ENCODE measurements around the gene SRRM2.

Gene SRRM2

DNA sequence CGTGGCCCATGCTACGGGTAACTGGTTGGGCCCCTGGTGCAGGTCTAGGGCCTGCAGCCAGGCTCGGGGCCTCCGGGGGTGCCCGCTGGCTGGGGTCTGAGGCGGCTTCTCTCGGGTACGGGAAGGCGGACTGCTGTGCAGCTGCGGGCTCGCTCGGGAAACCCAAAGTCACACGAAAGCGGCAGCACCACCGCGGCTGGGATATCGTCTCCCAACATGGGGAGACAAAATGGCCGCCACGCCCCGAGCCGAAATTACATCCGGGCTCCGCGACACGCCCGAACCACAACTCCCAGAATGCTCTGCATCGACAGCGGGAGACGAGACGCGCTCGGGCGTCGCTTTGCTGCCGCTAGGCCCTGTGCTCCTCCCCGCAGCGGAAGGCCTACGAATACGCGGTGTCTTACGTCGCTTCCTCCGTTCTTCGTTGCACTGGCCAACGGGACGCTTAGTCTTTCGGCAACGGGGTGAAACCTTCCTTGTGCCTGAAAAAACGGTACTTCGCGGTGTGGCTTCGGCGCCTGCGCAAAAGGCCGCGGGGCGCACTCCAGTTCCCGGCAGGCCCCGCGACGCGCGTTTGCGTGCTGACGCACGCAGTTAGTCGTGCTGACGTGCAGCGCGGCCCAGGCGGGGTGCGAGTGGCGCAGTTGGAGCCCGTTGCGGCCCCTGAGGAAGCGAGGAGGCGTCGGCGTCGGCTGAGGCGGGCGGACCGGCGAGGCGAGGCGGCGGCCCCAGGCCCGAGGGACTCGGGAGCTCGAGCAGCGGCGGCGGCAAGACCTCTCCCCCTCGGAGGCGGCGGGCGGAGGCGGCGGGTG is at the start of gene SRRM2:
TSS of gene SRRM2 (plus strand) at position 604 of the 815 bp plus-strand sequence. CDS start 3,727 bp downstream, outside the sequence.
- DNase-seq (ENCODE audit: low read depth in 2 of 2): peak; percentile 88

DNA sequence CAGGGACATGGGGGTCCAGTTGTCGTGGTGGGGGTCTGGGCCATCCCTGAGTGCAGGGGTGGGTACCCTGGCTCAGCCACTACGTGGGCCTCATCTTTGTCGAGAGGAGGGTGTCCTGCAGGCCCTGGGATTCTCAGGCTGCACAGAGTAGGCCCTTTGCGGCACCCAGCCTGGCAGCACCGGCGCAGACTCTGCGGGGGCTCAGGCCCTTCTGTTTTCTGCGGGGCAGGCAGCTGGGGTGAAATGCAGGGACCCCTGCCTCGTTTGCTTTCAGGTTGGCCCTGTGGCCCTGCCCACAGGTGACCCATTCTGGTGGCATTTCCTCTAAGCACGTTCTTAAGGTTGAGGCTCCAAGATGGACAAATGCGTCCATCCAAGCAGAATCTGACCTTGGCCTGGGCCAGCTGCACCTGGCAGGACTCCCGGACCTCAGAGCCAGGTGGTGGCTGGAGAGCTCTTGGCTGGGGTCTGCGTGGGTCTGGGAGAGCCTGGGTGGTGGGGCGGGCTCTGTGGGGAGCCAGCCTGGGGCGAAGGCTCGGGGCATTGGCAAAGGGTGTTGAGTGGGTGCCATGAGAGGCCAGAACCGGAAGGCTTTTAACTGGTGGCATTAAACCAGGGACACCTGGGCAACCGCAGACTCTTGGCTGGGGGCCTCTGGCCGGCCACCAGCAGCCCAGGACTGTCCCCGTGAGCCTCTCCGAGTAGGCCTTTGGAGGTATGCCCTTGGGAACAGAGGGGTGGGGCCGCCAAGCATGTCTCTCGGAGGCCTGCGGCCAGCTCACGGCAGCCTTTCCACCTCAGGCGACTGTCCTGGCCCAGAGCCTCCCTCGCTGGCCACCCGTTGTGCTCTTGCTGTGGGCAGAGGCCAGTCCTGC is 49.3 kb upstream of the SRRM2 start:
- no peak for DNase-seq (ENCODE audit: low read depth in 2 of 2)

- DNase-seq (ENCODE audit: low read depth in 2 of 2): no peak
Measured at GRCh38 chr16:2704166-2704982, 48.1 kb upstream of the SRRM2 start.

DNA sequence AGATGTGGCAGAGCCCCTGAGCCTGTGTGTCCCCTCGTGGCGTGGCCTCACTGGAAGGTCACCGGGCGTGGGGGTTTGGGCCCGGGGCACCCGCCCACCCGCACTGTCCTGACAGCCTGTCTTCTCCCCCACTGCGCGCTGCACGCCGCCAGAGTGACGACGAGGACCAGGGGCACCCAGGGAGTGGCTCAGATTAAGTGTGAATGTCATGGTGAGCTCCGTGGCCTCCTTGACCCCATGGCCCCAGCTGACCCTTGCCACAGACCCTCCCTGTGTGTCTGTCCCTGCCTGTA is 47.5 kb upstream of the SRRM2 start:
- DNase-seq (ENCODE audit: low read depth in 2 of 2): no peak

DNA sequence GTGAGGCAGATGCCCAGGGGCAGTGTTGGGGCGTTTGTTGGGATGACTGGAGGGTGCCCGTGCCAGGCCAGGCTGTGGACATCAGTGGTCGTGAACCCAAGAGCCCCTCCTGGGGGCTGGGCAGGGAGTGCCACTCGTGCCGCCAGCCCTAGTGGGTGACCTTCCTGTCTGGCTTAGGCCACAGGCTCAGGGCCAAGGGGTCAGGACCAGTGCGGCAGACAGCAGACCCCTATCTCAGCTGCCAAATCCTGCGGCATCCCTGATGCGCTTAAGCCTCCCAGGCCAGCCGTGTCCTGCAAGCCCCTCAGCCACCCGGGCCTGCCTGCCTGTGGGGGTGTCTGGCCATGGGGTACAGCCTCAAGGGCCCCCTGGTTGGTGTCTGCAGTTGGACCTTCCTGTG is 47.1 kb upstream of the SRRM2 start:
- DNase-seq (ENCODE audit: low read depth in 2 of 2): no peak

DNA sequence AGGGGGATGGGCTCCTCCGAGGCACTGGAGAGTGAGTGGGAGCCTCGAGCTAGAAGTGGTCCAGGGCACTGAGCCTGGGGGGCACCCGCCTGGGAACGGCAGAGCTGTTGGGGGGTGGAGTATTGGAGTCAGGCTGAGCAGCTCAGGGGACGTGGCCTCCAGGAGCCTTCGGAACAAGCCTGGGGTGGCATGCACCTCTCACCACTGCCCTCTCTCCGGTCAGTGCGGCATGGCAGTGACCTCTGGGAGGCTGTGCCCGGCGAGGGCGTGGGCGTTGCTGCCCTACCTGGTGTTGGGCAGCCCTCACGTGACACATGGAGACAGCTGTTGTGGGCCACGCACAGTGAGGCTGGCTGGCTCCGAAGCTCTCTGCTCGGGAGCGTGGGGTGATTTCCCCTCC is 46.4 kb upstream of the SRRM2 start:
- no peak for DNase-seq (ENCODE audit: low read depth in 2 of 2)

DNA sequence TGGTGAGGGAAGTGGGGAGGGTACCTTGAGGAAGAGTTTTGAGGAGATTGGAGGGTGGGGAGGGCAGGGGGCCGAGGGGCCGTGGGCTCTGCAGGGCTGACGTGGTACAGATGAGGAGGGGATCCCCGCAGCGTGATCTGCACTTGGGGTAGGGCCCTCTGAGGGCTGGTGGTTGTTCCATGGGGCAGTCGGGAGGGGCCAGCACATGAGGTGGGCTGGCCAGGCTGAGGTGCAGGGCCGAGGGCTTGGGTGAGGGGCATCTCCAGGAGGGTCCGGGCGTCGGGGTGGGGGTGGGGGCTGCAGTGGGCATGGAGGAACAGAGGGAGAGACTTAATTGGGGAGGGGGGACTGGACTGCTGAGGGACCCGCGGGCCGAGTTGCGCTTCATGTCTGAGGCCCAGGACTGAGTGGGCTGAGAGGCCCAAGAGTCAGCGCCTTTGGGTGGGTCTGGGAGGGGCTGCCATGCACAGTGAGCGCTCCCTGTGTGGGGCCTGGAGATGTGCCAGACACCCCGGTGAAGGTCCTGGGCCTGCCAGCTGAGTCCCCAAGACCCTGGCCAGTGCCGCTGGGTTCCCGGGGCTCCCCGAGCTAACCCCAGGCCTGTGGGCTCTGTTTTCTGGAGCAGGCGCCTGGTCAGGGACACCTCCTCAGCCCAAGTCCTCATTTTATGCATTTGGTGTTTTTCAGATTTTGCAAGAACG is 45.7 kb upstream of the SRRM2 start:
- no peak for DNase-seq (ENCODE audit: low read depth in 2 of 2)

DNA sequence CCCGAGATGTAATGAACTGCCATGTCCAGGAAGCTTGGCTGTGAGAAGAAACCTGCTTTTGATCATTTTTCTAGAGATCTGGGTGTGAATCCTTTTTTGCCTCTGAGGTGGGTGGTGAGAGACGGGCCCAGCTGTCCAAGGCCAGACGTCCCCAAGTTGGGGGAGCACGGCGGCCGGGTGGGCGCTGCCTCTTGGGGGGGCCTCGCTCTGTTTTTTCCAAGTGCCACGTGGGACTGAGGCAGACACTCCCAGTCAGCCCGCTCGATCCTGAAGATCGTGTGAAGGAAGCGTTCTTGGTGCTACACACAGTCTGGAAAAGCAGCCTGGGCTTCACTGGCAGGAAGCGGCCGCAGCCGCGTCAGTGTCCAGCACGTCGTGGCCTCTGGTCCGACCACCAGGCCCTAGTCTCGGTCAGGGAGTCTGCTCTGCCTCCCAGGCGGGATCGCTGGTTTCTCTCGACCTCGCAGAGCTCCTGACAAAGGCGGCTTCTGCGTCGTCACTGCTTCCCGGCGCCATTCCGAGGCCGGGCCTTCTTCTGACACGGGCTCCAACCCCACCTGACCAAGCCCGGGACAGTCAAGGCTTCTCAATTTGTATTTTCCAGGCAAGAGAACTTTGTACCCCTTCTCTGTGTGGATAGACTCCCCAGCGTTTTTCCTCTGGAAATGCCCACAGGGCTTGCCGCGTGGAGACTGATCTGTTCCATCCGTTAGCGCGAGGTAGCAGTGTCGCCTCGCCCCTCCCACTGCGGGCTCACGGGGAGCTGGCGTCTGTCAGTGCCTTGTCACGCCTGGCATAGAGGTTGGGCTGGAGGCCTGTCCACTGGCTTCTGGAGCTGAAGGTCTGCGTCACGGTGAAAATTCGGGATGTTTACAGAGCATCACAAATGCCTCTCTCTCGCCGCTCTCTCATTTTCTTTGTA is 44.8 kb upstream of the SRRM2 start:
- no peak for DNase-seq (ENCODE audit: low read depth in 2 of 2)

DNA sequence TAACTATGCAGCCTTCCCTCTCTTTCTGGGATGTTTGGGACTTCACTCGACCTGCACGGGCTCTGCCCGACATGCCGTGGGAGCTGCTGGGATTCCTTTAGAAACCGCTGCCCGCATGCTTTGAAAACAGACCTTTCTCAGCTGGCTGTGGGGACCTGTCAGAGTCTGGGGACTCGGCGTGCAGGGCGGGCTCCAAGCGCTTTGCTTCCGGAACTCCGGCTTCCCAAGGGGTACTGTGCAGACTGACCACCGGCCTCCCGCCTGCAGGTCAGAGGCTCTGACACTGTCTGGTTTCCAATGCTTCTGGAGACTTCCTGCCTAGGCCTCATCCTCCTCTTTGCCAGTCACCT is 44.2 kb upstream of the SRRM2 start:
- DNase-seq (ENCODE audit: low read depth in 2 of 2): no peak

DNA sequence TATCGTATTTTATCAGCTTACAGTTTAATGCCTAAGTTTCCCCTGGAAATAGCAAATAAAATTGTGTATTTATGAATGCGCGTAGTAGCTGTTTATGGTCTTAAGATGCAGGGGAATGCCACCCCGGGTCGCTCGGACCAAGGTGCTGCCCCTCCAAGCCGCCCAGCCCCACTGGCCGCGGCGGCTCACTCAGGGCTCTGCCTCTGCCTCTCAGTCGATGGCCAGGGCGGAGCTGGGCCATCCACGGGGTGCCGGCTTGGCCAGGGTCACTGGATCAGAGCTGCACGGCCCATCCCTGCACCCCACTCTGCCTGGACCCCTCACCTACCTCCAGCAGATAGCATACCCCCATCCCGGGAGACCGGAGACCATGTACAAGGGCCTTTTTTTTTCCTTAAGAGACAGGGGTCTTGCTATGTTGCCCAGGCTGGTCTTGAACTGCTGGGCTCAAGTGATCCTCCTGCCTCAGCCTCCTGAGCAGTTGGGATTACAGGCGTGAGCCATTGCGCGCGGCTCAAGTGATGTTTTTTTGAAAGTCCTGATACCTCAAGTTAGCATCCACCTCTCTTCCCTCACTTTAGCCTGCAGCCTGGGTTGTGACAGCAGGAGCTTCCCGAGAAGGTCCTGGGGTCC is 43.4 kb upstream of the SRRM2 start:
- DNase-seq (ENCODE audit: low read depth in 2 of 2): no peak

DNA sequence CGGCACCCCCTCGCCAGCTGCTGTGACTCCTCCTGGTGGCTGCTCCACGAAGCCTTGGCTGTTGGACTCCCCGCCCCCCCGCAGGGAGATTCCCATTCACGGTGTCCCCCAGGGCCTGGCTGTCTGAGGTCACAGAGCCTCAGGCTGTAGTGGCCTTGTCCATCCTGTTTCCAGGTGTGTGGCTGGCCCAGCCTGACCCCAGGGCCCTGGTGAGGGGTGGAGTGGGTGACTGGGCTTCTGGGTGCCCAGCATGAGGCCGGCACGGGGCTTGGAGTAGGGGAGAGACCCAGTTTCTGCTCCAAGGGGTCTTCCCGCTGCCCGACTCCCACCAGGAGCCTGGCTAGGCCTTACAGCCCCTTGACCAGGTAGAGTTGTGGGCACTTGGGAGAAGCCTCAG is 42.9 kb upstream of the SRRM2 start:
- no peak for DNase-seq (ENCODE audit: low read depth in 2 of 2)

DNA sequence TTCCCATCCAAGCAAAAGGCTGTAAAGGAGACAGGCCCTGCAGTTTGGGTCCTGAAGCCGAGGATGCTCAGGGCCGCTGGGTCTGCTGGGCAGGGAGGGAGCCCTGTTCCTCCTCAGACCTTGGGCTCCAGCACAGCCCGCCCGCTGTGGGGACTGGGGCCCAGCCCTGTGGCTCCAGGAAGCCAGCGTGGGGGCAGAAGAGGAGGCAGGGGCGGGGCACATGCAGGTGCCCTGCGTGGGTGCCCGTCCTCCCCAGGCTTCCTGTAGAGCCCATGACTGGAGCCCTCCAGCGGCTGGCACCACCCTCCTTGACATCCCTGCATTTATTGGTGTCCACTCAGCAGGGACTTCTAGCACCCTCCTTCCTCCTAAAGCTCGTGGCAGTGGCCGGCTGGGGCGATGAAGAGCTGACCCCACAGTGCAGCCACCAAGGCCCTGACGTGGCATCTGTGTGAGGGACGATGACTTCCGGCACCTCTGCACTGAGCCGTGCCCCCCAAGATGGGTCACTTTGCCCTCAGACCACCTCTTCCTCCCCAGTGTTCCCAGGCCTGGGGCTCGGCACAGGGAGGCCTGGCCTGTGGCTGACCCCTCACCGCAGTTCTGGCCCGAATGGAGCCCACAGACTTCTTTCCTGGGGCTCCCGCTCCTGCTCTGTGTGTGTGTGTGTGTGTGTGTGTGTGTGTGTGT is 42.3 kb upstream of the SRRM2 start:
- no peak for DNase-seq (ENCODE audit: low read depth in 2 of 2)

- DNase-seq (ENCODE audit: low read depth in 2 of 2): no peak
Measured at GRCh38 chr16:2710711-2711231, 41.7 kb upstream of the SRRM2 start.

GRCh38 chr16:2711370-2712062 is 40.9 kb upstream of the SRRM2 start:
- no peak for DNase-seq (ENCODE audit: low read depth in 2 of 2)

GRCh38 chr16:2712063-2712441 is 40.4 kb upstream of the SRRM2 start:
- DNase-seq (ENCODE audit: low read depth in 2 of 2): no peak

GRCh38 chr16:2712546-2712945 is 39.9 kb upstream of the SRRM2 start:
- no peak for DNase-seq (ENCODE audit: low read depth in 2 of 2)

DNA sequence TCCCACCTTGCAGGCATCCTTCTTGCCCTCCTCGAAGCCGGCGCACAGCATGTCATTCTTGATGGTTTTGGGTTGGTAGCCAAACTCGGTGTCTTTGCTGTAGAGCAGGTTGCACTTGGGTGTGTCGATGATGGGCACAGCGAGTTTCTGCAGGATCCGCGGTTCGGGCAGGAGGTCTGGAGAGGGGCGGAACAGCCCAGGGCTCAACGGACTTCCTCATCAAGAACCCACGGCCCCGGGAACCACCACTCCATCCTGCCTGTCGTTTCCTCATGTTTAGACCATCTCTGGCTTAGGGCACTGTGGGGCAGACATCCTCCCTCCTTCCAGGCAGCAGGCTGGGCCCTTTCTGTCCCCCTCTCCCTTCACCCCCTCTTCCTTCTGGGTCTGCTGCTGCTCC is 38.9 kb upstream of the SRRM2 start:
- DNase-seq (ENCODE audit: low read depth in 2 of 2): no peak

- DNase-seq (ENCODE audit: low read depth in 2 of 2): no peak
Measured at GRCh38 chr16:2713985-2714774, 38.3 kb upstream of the SRRM2 start.
